HG03520 (cell line): ENCODE results near the gene SLC16A12.
"Not testable (repeated sequence)": the region's sequence is repeated elsewhere in the genome, so short reads cannot be mapped to it uniquely, and the experiment has no call there.

Experiments
- ATAC-seq: cut with Tn5 transposase; IDR thresholded peaks from one replicate; pipeline ENCODE4 v1.9.1; 2021; ENCODE audit warnings: mild to moderate bottlenecking, moderate library complexity; ENCODE audit not compliant: unreplicated experiment

The SLC16A12 gene

GRCh38 chr10:89549510-89549909 lies 14.1 kb upstream of the SLC16A12 start:
- no peak for ATAC-seq

GRCh38 chr10:89548673-89549072 lies 13.3 kb upstream of the SLC16A12 start:
- ATAC-seq = no peak

GRCh38 chr10:89547853-89548513 lies 12.6 kb upstream of the SLC16A12 start:
- no peak for ATAC-seq

- not testable (repeated sequence) for ATAC-seq
These were observed 11.3 kb upstream of the SLC16A12 start for GRCh38 chr10:89546651-89547050.

GRCh38 chr10:89543841-89544240 lies 8.4 kb upstream of the SLC16A12 start:
- no peak for ATAC-seq

GRCh38 chr10:89540420-89540949 lies 5.1 kb upstream of the SLC16A12 start:
- ATAC-seq = no peak

GRCh38 chr10:89537364-89537763 lies 2.0 kb upstream of the SLC16A12 start:
- ATAC-seq = no peak

GRCh38 chr10:89536013-89536354 lies 590 bp upstream of the SLC16A12 start:
- ATAC-seq = no peak

- ATAC-seq = no peak
These were observed 598 bp downstream of the SLC16A12 start for GRCh38 chr10:89534826-89535166.

- ATAC-seq = no peak
These were observed 2.9 kb downstream of the SLC16A12 start for GRCh38 chr10:89532476-89532875.

GRCh38 chr10:89531359-89531758 lies 4.0 kb downstream of the SLC16A12 start:
- ATAC-seq = no peak

GRCh38 chr10:89529711-89530110 lies 5.7 kb downstream of the SLC16A12 start:
- ATAC-seq = not testable (repeated sequence)

GRCh38 chr10:89526358-89526757 lies 9.0 kb downstream of the SLC16A12 start:
- no peak for ATAC-seq

- ATAC-seq = no peak
These were observed 9.8 kb downstream of the SLC16A12 start for GRCh38 chr10:89525556-89525955.

- no peak for ATAC-seq
These were observed 11.1 kb downstream of the SLC16A12 start for GRCh38 chr10:89524279-89524678.

GRCh38 chr10:89523274-89523673 lies 12.1 kb downstream of the SLC16A12 start:
- no peak for ATAC-seq

- ATAC-seq = no peak
These were observed 12.9 kb downstream of the SLC16A12 start for GRCh38 chr10:89522463-89522862.

GRCh38 chr10:89521368-89521767 lies 14.0 kb downstream of the SLC16A12 start:
- no peak for ATAC-seq

GRCh38 chr10:89520706-89521105 lies 14.7 kb downstream of the SLC16A12 start:
- no peak for ATAC-seq

GRCh38 chr10:89518876-89519842 lies 16.2 kb downstream of the SLC16A12 start:
- no peak for ATAC-seq

- ATAC-seq = no peak
These were observed 17.3 kb downstream of the SLC16A12 start for GRCh38 chr10:89518108-89518507.
